Measurements from ENCODE around the gene CCDC185. TPM values are rescaled to one million over a fixed set of nuclear protein-coding genes. Genes with fewer than 3 reads are reported as not detected.

CCDC185 gene
- total RNA-seq, 1 donor from 2014 or later, result not detected

DNA sequence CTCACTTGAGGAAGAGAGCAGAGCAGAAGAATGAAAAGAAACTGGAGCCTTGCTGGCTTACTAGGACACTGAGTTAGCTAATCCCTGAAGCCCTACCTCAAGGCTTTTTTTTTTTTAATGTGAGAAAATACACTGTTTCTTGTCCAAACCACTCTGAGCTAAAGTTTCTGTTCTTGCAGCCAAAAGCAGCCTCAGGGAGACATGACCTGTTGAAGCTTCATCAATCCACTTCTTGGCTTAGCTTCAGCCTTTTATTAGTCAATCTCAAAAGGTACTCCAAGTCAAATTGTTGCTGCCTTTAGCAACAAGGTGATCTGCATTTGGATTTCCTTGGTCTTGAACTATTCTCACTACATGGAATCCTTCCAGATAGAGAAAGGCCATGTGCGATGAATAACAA, 33.7 kb downstream of the CCDC185 start:
- Mint-ChIP-seq H3K4me1 (no peaks in the 10 kb centered on the region), H3K9me3 (peaks cover 6% of the 10 kb centered on the region), H3K27me3 (peaks cover 5% of the 10 kb centered on the region), H3K4me3 (no peak overlapping the region), H3K36me3 (ENCODE audit: low read depth) (no peaks in the 10 kb centered on the region), H3K27ac (no peak overlapping the region)
- ChIA-PET CTCF (no interaction called here), POLR2A (no interaction called here)
- no peak for TF ChIP-seq CTCF (IDR thresholded peaks at IDR 0.05)
- DNase-seq, result no peak
- ATAC-seq (ENCODE audit: low read depth), result no peak
- intact Hi-C loops (cut with micrococcal nuclease), result no loop called here

GRCh38 chr1:223429313-223429731, 36.1 kb downstream of the CCDC185 start:
- ChIA-PET CTCF (no interaction called here), POLR2A (no interaction called here)
- Mint-ChIP-seq H3K27ac (no peak overlapping the region), H3K27me3 (peaks cover 5% of the 10 kb centered on the region), H3K4me1 (no peaks in the 10 kb centered on the region), H3K36me3 (ENCODE audit: low read depth) (no peaks in the 10 kb centered on the region), H3K4me3 (no peak overlapping the region), H3K9me3 (peaks cover 6% of the 10 kb centered on the region)
- ATAC-seq (ENCODE audit: low read depth), result no peak
- no peak for TF ChIP-seq CTCF (IDR thresholded peaks at IDR 0.05)
- no peak for DNase-seq
- intact Hi-C loops (cut with micrococcal nuclease), result no loop called here

DNA sequence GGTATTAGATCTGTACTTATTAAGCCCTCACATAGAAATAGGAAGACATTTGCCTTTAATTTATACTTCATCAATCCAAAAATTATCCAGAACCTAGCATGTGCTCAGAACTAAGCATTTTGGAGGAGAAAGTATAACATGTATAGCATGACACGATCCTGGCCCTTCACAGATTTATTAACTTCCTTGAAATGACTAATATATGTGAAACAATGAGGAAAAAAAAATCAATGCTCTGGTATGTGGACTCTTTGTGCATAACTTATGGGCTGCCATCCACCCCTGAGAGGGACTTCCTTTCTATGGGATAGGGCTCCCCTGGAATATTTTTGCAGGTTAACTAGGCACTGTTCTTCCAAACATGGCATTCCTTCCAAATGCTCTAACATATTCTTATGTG, 36.6 kb downstream of the CCDC185 start:
- TF ChIP-seq CTCF (IDR thresholded peaks at IDR 0.05), result no peak
- ChIA-PET POLR2A (no interaction called here), CTCF (no interaction called here)
- peaks cover 5% of the 10 kb centered on the region for H3K27me3 Mint-ChIP-seq
- H3K4me3 Mint-ChIP-seq, result no peak overlapping the region
- H3K36me3 Mint-ChIP-seq (ENCODE audit: low read depth), result no peaks in the 10 kb centered on the region
- DNase-seq, result no peak
- intact Hi-C loops (cut with micrococcal nuclease), result no loop called here
- H3K4me1 Mint-ChIP-seq, result no peaks in the 10 kb centered on the region
- no peak for ATAC-seq (ENCODE audit: low read depth)
- no peak overlapping the region for H3K27ac Mint-ChIP-seq
- H3K9me3 Mint-ChIP-seq, result peaks cover 6% of the 10 kb centered on the region

- intact Hi-C loops (cut with micrococcal nuclease), result no loop called here
- peaks cover 5% of the 10 kb centered on the region for H3K27me3 Mint-ChIP-seq
- ATAC-seq (ENCODE audit: low read depth) (no peak), DNase-seq (no peak)
- H3K27ac Mint-ChIP-seq, result no peak overlapping the region
- peaks cover 6% of the 10 kb centered on the region for H3K9me3 Mint-ChIP-seq
- no peak overlapping the region for H3K4me3 Mint-ChIP-seq
- no peak for TF ChIP-seq CTCF (IDR thresholded peaks at IDR 0.05)
- POLR2A ChIA-PET, result no interaction called here
- H3K36me3 Mint-ChIP-seq (ENCODE audit: low read depth), result no peaks in the 10 kb centered on the region
- no peaks in the 10 kb centered on the region for H3K4me1 Mint-ChIP-seq
- CTCF ChIA-PET, result no interaction called here
Measured at GRCh38 chr1:223430236-223430635, 37.0 kb downstream of the CCDC185 start.

DNA sequence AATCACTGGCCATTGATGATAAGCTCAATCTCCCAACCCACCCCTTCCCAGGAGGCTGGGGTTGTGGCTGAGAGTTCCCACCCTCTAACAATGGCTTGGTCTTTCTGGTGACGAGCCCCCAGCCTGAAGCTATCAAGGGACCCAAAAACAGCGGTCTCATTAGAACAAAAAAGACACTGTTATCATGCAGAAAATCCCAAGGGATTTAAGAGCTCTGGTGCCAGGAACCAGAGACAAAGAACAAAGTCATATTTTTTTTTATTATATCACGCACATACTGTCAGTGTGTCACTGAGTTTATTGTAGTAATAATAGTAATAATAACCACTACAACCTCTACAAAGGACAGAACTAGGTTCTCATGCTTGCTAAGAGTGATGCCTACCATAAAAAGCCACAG, 43.9 kb downstream of the CCDC185 start:
- POLR2A ChIA-PET, result no interaction called here
- DNase-seq, result no peak
- H3K4me1 Mint-ChIP-seq, result no peaks in the 10 kb centered on the region
- intact Hi-C loops (cut with micrococcal nuclease), result no loop called here
- no peak overlapping the region for H3K27ac Mint-ChIP-seq
- no peaks in the 10 kb centered on the region for H3K36me3 Mint-ChIP-seq (ENCODE audit: low read depth)
- H3K9me3 Mint-ChIP-seq, result peaks cover 2% of the 10 kb centered on the region
- no peak overlapping the region for H3K4me3 Mint-ChIP-seq
- H3K27me3 Mint-ChIP-seq, result no peaks in the 10 kb centered on the region
- TF ChIP-seq CTCF (IDR thresholded peaks at IDR 0.05), result no peak
- CTCF ChIA-PET, result no interaction called here
- ATAC-seq (ENCODE audit: low read depth), result no peak
